K562 (cell line): ENCODE data around the gene NSF. TPM values are rescaled to one million over a fixed set of nuclear protein-coding genes. Genes with fewer than 3 reads are reported as not detected.

Source experiments
- ATAC-seq: fragments of 200-7000 bp; cut with Tn5 transposase; 3 replicates; pipeline ENCODE4 v1.9.1; 2020; ENCODE audit warnings: moderate library complexity
- BruUV-seq: library from RNA; stranded (reverse); fragments of 400-500 nt; replicated peaks from 2 replicates; lab custom pipeline; 2021; lab: Mats Ljungman, UMichigan
- CTCF ChIA-PET: fragments of 300-600 bp; formaldehyde crosslinking; extraction: SDS; loops from one replicate; lab custom pipeline; 2021; ENCODE audit warnings: low intra/inter-chr PET ratio; lab: Yijun Ruan, JAX
- POLR2A ChIA-PET: fragments of 300-600, 350-650 bp; sonication (Branson Sonifier 250); formaldehyde crosslinking; extraction: SDS; loops from one replicate; lab custom pipeline; 2021; ENCODE audit warnings: antibody characterized with exemption, inconsistent platforms; lab: Yijun Ruan, JAX
- DNase-seq, 4 experiments: peaks; one replicate each; pipeline versions ENCODE4 v3.0.0 to v3.0.0-alpha.2; 2011 to 2018; ENCODE audit warnings: low spot score in 3 of 4, mixed read lengths in 3 of 4; ENCODE audit errors: extremely low read depth in 1 of 4
- FAIRE-seq: peaks from 2 replicates; lab custom pipeline; 2011; peaks lifted over from hg19 to GRCh38; lab: Jason Lieb, UNC
- H2AFZ ChIP-seq: 2 replicates; pipeline ENCODE4 v1.6.0; 2011; ENCODE audit warnings: low read depth, low read length, control low read depth, inconsistent platforms
- H3K27ac ChIP-seq: fragments of 200-600 bp; 3 replicates; pipeline ENCODE4 v1.8.0; 2011; ENCODE audit warnings: low read depth, mild to moderate bottlenecking, control low read depth, inconsistent platforms, low read length, moderate library complexity, mixed read lengths; ENCODE audit errors: extremely low read depth
- H3K27me3 ChIP-seq, 2 experiments: fragments of 300-600 bp in 1 of 2; 2 replicates in 1 of 2; 3 replicates in 1 of 2; pipeline versions ENCODE4 v1.6.0 to v1.8.0; 2011; ENCODE audit warnings: inconsistent platforms in 2 of 2, low read length in 2 of 2, mild to moderate bottlenecking in 1 of 2, mixed read lengths in 1 of 2, moderate library complexity in 1 of 2; ENCODE audit not compliant: control insufficient read depth in 2 of 2, insufficient read depth in 2 of 2
- H3K36me3 ChIP-seq: fragments of 300-600 bp; 3 replicates; pipeline ENCODE4 v1.8.0; 2011; ENCODE audit warnings: mild to moderate bottlenecking, low read length, inconsistent platforms; ENCODE audit not compliant: control insufficient read depth, insufficient read depth
- H3K4me1 ChIP-seq, 2 experiments: fragments of 200-600 bp in 1 of 2; replicated peaks in 1 of 2; 2 replicates in 1 of 2; 3 replicates in 1 of 2; pipeline versions ENCODE4 v1.5.1 to v1.8.0; 2011; ENCODE audit warnings: inconsistent platforms in 2 of 2, low read length in 2 of 2, mild to moderate bottlenecking in 1 of 2, mixed read lengths in 1 of 2, moderate library complexity in 1 of 2; ENCODE audit not compliant: control insufficient read depth in 2 of 2, insufficient read depth in 2 of 2
- H3K4me2 ChIP-seq: 2 replicates; pipeline ENCODE4 v1.6.1; 2011; ENCODE audit warnings: low read length, control low read depth, inconsistent platforms, mixed read lengths; ENCODE audit not compliant: insufficient read depth
- H3K4me3 ChIP-seq: fragments of 200-600 bp; sonication (generic), shearing (Covaris generic); 2 replicates; pipeline ENCODE4 v1.5.1; 2016; ENCODE audit warnings: control low read depth, inconsistent platforms
- H3K79me2 ChIP-seq: fragments of 200-600 bp; 3 replicates; pipeline ENCODE4 v1.8.0; 2011; ENCODE audit warnings: low read length, inconsistent platforms; ENCODE audit not compliant: control insufficient read depth, insufficient read depth
- H3K9ac ChIP-seq, 2 experiments: 2 replicates each; pipeline versions ENCODE4 v1.6.0 to v1.6.1; 2011; ENCODE audit warnings: low read depth in 2 of 2, low read length in 2 of 2, control low read depth in 1 of 2, inconsistent platforms in 1 of 2, mild to moderate bottlenecking in 1 of 2, mixed read lengths in 1 of 2; ENCODE audit not compliant: insufficient read depth in 1 of 2
- H3K9me1 ChIP-seq: one replicate; pipeline ENCODE4 v1.6.0; 2011; ENCODE audit warnings: inconsistent platforms, mild to moderate bottlenecking, low read length, moderate library complexity; ENCODE audit not compliant: control insufficient read depth, insufficient read depth
- H3K9me3 ChIP-seq: replicated peaks from 2 replicates; pipeline ENCODE4 v1.5.1; 2011; ENCODE audit warnings: low read depth, low read length, inconsistent platforms; ENCODE audit not compliant: control insufficient read depth, insufficient read depth
- H4K20me1 ChIP-seq: replicated peaks from 2 replicates; pipeline ENCODE4 v1.6.1; 2011; ENCODE audit warnings: low read length, inconsistent platforms, mixed read lengths; ENCODE audit not compliant: control insufficient read depth, insufficient read depth
- FOSL1 ChIP-seq: fragments of 200-800 bp; sonication (Bioruptor generic); conservative IDR thresholded peaks from 2 replicates; pipeline ENCODE4 v1.6.1; 2016; ENCODE audit warnings: missing genetic modification characterization, missing compliant biosample characterization
- MEIS2 ChIP-seq: fragments of 450-650 bp; IDR thresholded peaks from 2 replicates; pipeline ENCODE4 v1.6.1; 2014; ENCODE audit warnings: mild to moderate bottlenecking; ENCODE audit not compliant: partially characterized antibody
- RNF2 ChIP-seq: sonication (generic); IDR thresholded peaks from 2 replicates; pipeline ENCODE4 v1.6.1; 2016
- WGBS: fragments of 100-300 bp; shearing (Covaris generic); methylation state at CpG from one replicate; pipeline ENCODE4 v1.1.6; 2016; ENCODE audit warnings: low coverage, mixed read lengths; ENCODE audit not compliant: insufficient coverage; ENCODE audit errors: missing lambda C conversion rate; 5-methylcytosine and 5-hydroxymethylcytosine counted together
- in situ Hi-C: fragments of 300-500 bp; cut with MboI; formaldehyde crosslinking; loops from 4 replicates; pipeline ENCODE4 v1.15.0; 2018; ENCODE audit warnings: inconsistent platforms, mixed read lengths
- intact Hi-C: fragments of 100-400 bp; cut with micrococcal nuclease; formaldehyde crosslinking; loops from 2 replicates; pipeline ENCODE4 v1.14.2; 2022
- polyA plus RNA-seq, 8 experiments: library from polyadenylated mRNA; depleted of rRNA in 4 of 8; stranded (reverse) in 5 of 8; unstranded in 3 of 8; fragments of >200 nt; fragmentation: Nextera tagmentation in 2 of 8; fragmentation: Illumina TruSeq in 1 of 8; extraction: Ambion mirVana in 2 of 8; extraction: Trizol in 1 of 8; gene quantifications; 2 replicates each; pipeline versions ENCODE4 v1.2.1 to v1.2.3, GENCODE V29; 2011 to 2014; ENCODE audit warnings: inconsistent platforms in 1 of 8, missing spikeins in 1 of 8
- total RNA-seq, 7 experiments: library from RNA; depleted of rRNA in 6 of 7; stranded (reverse); fragments of >200 nt in 6 of 7; fragmentation: Illumina TruSeq in 2 of 7; extraction: Trizol in 2 of 7; gene quantifications; 2 replicates each; pipeline versions ENCODE4 v1.2.1 to v1.2.3, GENCODE V29; 2011 to 2021; ENCODE audit warnings: low replicate concordance in 1 of 7

The NSF gene
- total and polyA plus RNA-seq, 9 of the 15 experiments (the other 6 are each of a cell fraction or from before 2014, with no cell fraction given): 16.7 to 39.8 (median 36.7) TPM

GRCh38 chr17:46719891-46720290, 129.4 kb downstream of the NSF start:
- H3K36me3 ChIP-seq: peaks cover 14% of the 10 kb centered on the region; the same call in 1 of the 3 replicates
- CTCF ChIA-PET: no interaction called here
- no peak overlapping the region for H3K9ac ChIP-seq
- no peak for FAIRE-seq
- no peak overlapping the region for H2AFZ ChIP-seq
- no peak overlapping the region for H3K4me3 ChIP-seq
- ATAC-seq: no peak
- no TSS peak for BruUV-seq
- in situ Hi-C loops: loop anchor here (10.0 kb wide), 1 partner anchor 235 kb away; no protein-coding TSS in a partner anchor
- no peaks in the 10 kb centered on the region for H3K27me3 ChIP-seq
- no peaks in the 10 kb centered on the region for H3K4me1 ChIP-seq
- no peaks in the 10 kb centered on the region for H4K20me1 ChIP-seq
- TF ChIP-seq RNF2 (no peak), FOSL1 (tag) (no peak)
- TF ChIP-seq, all 486 proteins: peak for 0
- no peaks in the 10 kb centered on the region for H3K9me1 ChIP-seq
- H3K27ac ChIP-seq: no peak overlapping the region
- H3K79me2 ChIP-seq: no peaks in the 10 kb centered on the region
- WGBS: 73% methylated on average over 3 of the region's 3 CpGs
- no peaks in the 10 kb centered on the region for H3K9me3 ChIP-seq
- no peak for DNase-seq
- intact Hi-C loops: no loop called here
- no peak overlapping the region for H3K4me2 ChIP-seq
- POLR2A ChIA-PET: interaction anchor here (0.6 to 1.8 kb wide), 4 partner anchors 8 to 1086 kb away, joined by 3 to 5 read pairs (median 4); no protein-coding TSS in a partner anchor

GRCh38 chr17:46720408-46720807, 129.9 kb downstream of the NSF start:
- TF ChIP-seq FOSL1 (tag) (no peak), MEIS2 (peak; percentile 42)
- H3K9me3 ChIP-seq: no peaks in the 10 kb centered on the region
- H2AFZ ChIP-seq: no peak overlapping the region
- no peaks in the 10 kb centered on the region for H4K20me1 ChIP-seq
- FAIRE-seq: no peak
- H3K79me2 ChIP-seq: no peaks in the 10 kb centered on the region
- CTCF ChIA-PET: no interaction called here
- POLR2A ChIA-PET: interaction anchor here (0.6 to 1.8 kb wide), 3 partner anchors 15 to 28 kb away, joined by 3 to 5 read pairs (median 3); no protein-coding TSS in a partner anchor
- WGBS: 59% methylated on average over 5 of the region's 5 CpGs
- H3K4me3 ChIP-seq: no peak overlapping the region
- no peak for ATAC-seq
- BruUV-seq: no TSS peak
- intact Hi-C loops: no loop called here
- H3K4me1 ChIP-seq: no peaks in the 10 kb centered on the region
- no peak overlapping the region for H3K27ac ChIP-seq
- H3K9me1 ChIP-seq: no peaks in the 10 kb centered on the region
- H3K4me2 ChIP-seq: no peak overlapping the region
- no peak for DNase-seq
- H3K36me3 ChIP-seq: peaks cover 8% of the 10 kb centered on the region; the same call in 1 of the 3 replicates
- no peaks in the 10 kb centered on the region for H3K27me3 ChIP-seq
- in situ Hi-C loops: no loop called here
- no peak overlapping the region for H3K9ac ChIP-seq
